Common myeloid progenitor, CD34-positive (primary cell): ENCODE results near the gene TRIM65.

Source experiments
- CTCF ChIA-PET: fragments of 350-600 bp; sonication (Branson Sonifier 250); formaldehyde crosslinking; loops from one replicate; lab custom pipeline; 2021; ENCODE audit warnings: antibody characterized with exemption; lab: Charles Lee
- POLR2A ChIA-PET: fragments of 350-600 bp; sonication (Branson Sonifier 250); formaldehyde crosslinking; loops from one replicate; lab custom pipeline; 2021; ENCODE audit warnings: antibody characterized with exemption; lab: Charles Lee
- DNase-seq, 3 donors: peaks; one replicate each; pipeline versions ENCODE4 v3.0.0 to v3.0.0-alpha.2; 2013
- H3K27ac ChIP-seq, 2 experiments: 1 replicate in 1 of 2; 2 replicates in 1 of 2; pipeline ENCODE4 v1.7.0; 2013; ENCODE audit warnings: inconsistent platforms in 2 of 2, low read length in 2 of 2, mild to moderate bottlenecking in 2 of 2, low read depth in 1 of 2, moderate library complexity in 1 of 2; ENCODE audit not compliant: severe bottlenecking in 2 of 2, insufficient read depth in 1 of 2, poor library complexity in 1 of 2
- H3K27me3 ChIP-seq, 5 experiments: replicated peaks in 2 of 5; 1 replicate in 3 of 5; 2 replicates in 2 of 5; pipeline versions ENCODE4 v1.6.1 to v1.7.0; 2013; ENCODE audit warnings: low read length in 4 of 5, mild to moderate bottlenecking in 2 of 5, moderate library complexity in 2 of 5, inconsistent platforms in 1 of 5; ENCODE audit not compliant: insufficient read depth in 5 of 5, control insufficient read depth in 4 of 5
- H3K36me3 ChIP-seq, 4 experiments: 1 replicate in 2 of 4; 2 replicates in 2 of 4; pipeline versions ENCODE4 v1.6.1 to v1.7.0; 2013; ENCODE audit warnings: low read length in 3 of 4, control low read depth in 1 of 4, mild to moderate bottlenecking in 1 of 4; ENCODE audit not compliant: control insufficient read depth in 4 of 4, insufficient read depth in 4 of 4
- H3K4me1 ChIP-seq, 4 experiments: 1 replicate in 3 of 4; 2 replicates in 1 of 4; pipeline versions ENCODE4 v1.6.1 to v1.7.1; 2013; ENCODE audit warnings: low read length in 3 of 4, mild to moderate bottlenecking in 3 of 4, control low read depth in 1 of 4, inconsistent platforms in 1 of 4, moderate library complexity in 1 of 4; ENCODE audit not compliant: control insufficient read depth in 4 of 4, insufficient read depth in 4 of 4; ENCODE audit errors: control extremely low read depth in 1 of 4
- H3K4me3 ChIP-seq, 7 experiments: 1 replicate in 4 of 7; 2 replicates in 3 of 7; pipeline versions ENCODE4 v1.5.1 to v1.7.0; 2013; ENCODE audit warnings: mild to moderate bottlenecking in 7 of 7, low read length in 6 of 7, moderate library complexity in 6 of 7, inconsistent platforms in 2 of 7, low read depth in 2 of 7, control low read depth in 1 of 7; ENCODE audit not compliant: insufficient read depth in 4 of 7, control insufficient read depth in 1 of 7; ENCODE audit errors: extremely low read depth in 1 of 7
- H3K9me3 ChIP-seq, 5 experiments: 1 replicate in 4 of 5; 2 replicates in 1 of 5; pipeline versions ENCODE4 v1.6.1 to v1.7.1; 2013; ENCODE audit warnings: low read length in 4 of 5, mild to moderate bottlenecking in 2 of 5, inconsistent platforms in 1 of 5, low read depth in 1 of 5, moderate library complexity in 1 of 5; ENCODE audit not compliant: control insufficient read depth in 4 of 5, insufficient read depth in 2 of 5; ENCODE audit errors: control extremely low read depth in 1 of 5
- WGBS: methylation state at CpG from one replicate; pipeline ENCODE4 v1.1.5; 2013; ENCODE audit not compliant: insufficient coverage; 5-methylcytosine and 5-hydroxymethylcytosine counted together

Gene TRIM65

DNA sequence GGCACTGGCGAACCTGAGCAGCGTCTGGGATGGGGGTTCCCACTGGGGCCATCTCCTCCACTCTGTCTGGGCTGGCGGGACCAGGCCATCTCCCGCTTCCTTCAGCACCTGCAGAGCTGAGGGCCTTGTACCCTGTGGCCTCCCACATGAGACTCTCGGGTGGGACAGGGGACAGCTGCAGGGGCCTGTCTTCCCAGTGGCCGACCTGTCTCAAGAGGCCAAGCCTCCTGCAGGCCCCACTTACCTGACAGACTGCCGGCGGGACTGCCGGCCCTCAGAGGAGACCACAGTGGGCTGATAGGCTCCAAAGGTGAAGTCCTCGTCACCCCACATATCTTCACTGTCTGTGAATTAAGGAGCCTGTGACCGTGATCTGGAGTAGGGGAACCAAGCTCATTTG is 28.4 kb upstream of the TRIM65 start:
- no peak for DNase-seq
- CTCF ChIA-PET = interaction anchor here (0.6 to 9.0 kb wide), 7 partner anchors 9 to 186 kb away, joined by 3 to 52 read pairs (median 3); no protein-coding TSS in a partner anchor
- 97% methylated on average over 10 of the region's 11 CpGs for WGBS

GRCh38 chr17:75922963-75923874 is 26.5 kb upstream of the TRIM65 start:
- CTCF ChIA-PET = interaction anchor here (1.3 to 9.0 kb wide), 2 partner anchors 12 to 18 kb away, joined by 4 to 52 read pairs; no protein-coding TSS in a partner anchor
- H3K27ac ChIP-seq = no peak overlapping the region

More for the DNA sequence above, 28.4 kb upstream of the TRIM65 start:
- no peak overlapping the region for H3K27ac ChIP-seq
- no peaks in the 10 kb centered on the region for H3K9me3 ChIP-seq
- peaks cover 0 to 37% (median 10%) of the 10 kb centered on the region in 4 experiments for H3K36me3 ChIP-seq
- H3K4me3 ChIP-seq = no peak overlapping the region
- H3K4me1 ChIP-seq = peaks cover 0 to 1% (median 0%) of the 10 kb centered on the region in 4 experiments
- POLR2A ChIA-PET = no interaction called here
- no peaks in the 10 kb centered on the region for H3K27me3 ChIP-seq

GRCh38 chr17:75922173-75922961 is 25.6 kb upstream of the TRIM65 start:
- Histone ChIP-seq H3K4me3 (no peak overlapping the region), H3K9me3 (no peaks in the 10 kb centered on the region), H3K27ac (no peak overlapping the region), H3K36me3 (peaks cover 0 to 45% (median 17%) of the 10 kb centered on the region in 4 experiments), H3K4me1 (peaks cover 0 to 1% (median under 1%) of the 10 kb centered on the region in 4 experiments), H3K27me3 (no peaks in the 10 kb centered on the region)
- ChIA-PET POLR2A (interaction anchor here (0.9 kb wide), 1 partner anchor 21 kb away, joined by 3 read pairs; no protein-coding TSS in a partner anchor), CTCF (interaction anchor here (1.3 to 9.0 kb wide), 2 partner anchors 11 to 17 kb away, joined by 4 to 52 read pairs; no protein-coding TSS in a partner anchor)
- DNase-seq = no peak
- 94% methylated on average over 18 of the region's 18 CpGs for WGBS

More at GRCh38 chr17:75922963-75923874, 26.5 kb upstream of the TRIM65 start:
- H3K36me3 ChIP-seq = peaks cover 0 to 45% (median 15%) of the 10 kb centered on the region in 4 experiments
- DNase-seq = no peak
- 96% methylated on average over 17 of the region's 19 CpGs for WGBS
- POLR2A ChIA-PET = no interaction called here
- H3K9me3 ChIP-seq = no peaks in the 10 kb centered on the region
- H3K27me3 ChIP-seq = no peaks in the 10 kb centered on the region
- peaks cover 0 to 1% (median 0%) of the 10 kb centered on the region in 4 experiments for H3K4me1 ChIP-seq
- H3K4me3 ChIP-seq = no peak overlapping the region

DNA sequence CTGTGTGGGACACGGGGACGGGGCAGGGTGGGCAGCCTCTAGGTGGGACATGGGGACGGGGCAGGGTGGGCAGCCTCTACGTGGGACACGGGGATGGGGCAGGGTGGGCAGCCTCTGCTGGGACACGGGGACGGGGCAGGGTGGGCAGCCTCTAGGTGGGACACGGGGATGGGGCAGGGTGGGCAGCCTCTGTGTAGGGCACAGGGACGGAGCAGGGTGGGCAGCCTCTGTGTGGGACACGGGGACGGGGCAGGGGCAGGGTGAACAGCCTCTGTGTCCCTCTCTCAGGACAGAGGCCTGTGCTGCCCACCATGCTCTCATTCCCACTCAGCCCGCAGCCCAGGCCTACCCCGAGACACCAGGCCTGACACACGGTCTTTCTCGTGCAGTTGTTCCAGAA is 24.8 kb upstream of the TRIM65 start:
- CTCF ChIA-PET = interaction anchor here (1.0 to 9.0 kb wide), 3 partner anchors 8 to 16 kb away, joined by 4 to 52 read pairs (median 4); no protein-coding TSS in a partner anchor
- Histone ChIP-seq H3K4me1 (peaks cover 0 to 3% (median 0%) of the 10 kb centered on the region in 4 experiments), H3K9me3 (no peaks in the 10 kb centered on the region), H3K27me3 (no peaks in the 10 kb centered on the region), H3K27ac (no peak overlapping the region), H3K4me3 (no peak overlapping the region), H3K36me3 (peaks cover 0 to 42% (median 16%) of the 10 kb centered on the region in 4 experiments)
- WGBS = 94% methylated on average over 10 of the region's 15 CpGs
- POLR2A ChIA-PET = interaction anchor here (0.9 kb wide), 1 partner anchor 22 kb away, joined by 3 read pairs; no protein-coding TSS in a partner anchor
- no peak for DNase-seq

GRCh38 chr17:75920045-75920560 is 23.4 kb upstream of the TRIM65 start:
- no peak overlapping the region for H3K27ac ChIP-seq
- POLR2A ChIA-PET = no interaction called here
- CTCF ChIA-PET = interaction anchor here (0.9 to 1.8 kb wide), 3 partner anchors 9 to 35 kb away, joined by 3 to 10 read pairs (median 3); partner anchors contain the start of gene MRPL38
- H3K4me1 ChIP-seq = peaks cover 0 to 3% (median 0%) of the 10 kb centered on the region in 4 experiments
- peaks cover 0 to 28% (median 10%) of the 10 kb centered on the region in 4 experiments for H3K36me3 ChIP-seq
- 97% methylated on average over 9 of the region's 11 CpGs for WGBS
- H3K9me3 ChIP-seq = no peaks in the 10 kb centered on the region
- no peak for DNase-seq
- H3K4me3 ChIP-seq = no peak overlapping the region
- no peaks in the 10 kb centered on the region for H3K27me3 ChIP-seq

GRCh38 chr17:75919611-75920010 is 22.9 kb upstream of the TRIM65 start:
- H3K27ac ChIP-seq = no peak overlapping the region
- ChIA-PET POLR2A (no interaction called here), CTCF (interaction anchor here (0.9 to 1.8 kb wide), 2 partner anchors 8 to 15 kb away, joined by 3 to 10 read pairs; partner anchors contain the start of gene MRPL38)
- no peaks in the 10 kb centered on the region for H3K9me3 ChIP-seq
- no peak overlapping the region for H3K4me3 ChIP-seq
- no peaks in the 10 kb centered on the region for H3K27me3 ChIP-seq
- peaks cover 0 to 3% (median 0%) of the 10 kb centered on the region in 4 experiments for H3K4me1 ChIP-seq
- H3K36me3 ChIP-seq = peaks cover 2 to 31% (median 12%) of the 10 kb centered on the region in 4 experiments
- 94% methylated on average over 22 of the region's 22 CpGs for WGBS
- no peak for DNase-seq
